HEK293 (cell line): ENCODE results near the gene TCF3.

Experiments
- SALL2 ChIP-seq: fragments of 450-650 bp; formaldehyde crosslinking; IDR thresholded peaks from 2 replicates; pipeline ENCODE4 v1.5.0; 2017; ENCODE audit warnings: missing biosample characterization, mild to moderate bottlenecking, missing genetic modification characterization, borderline replicate concordance
- TRIM28 ChIP-seq: IDR thresholded peaks from 2 replicates; pipeline ENCODE4 v1.6.1; 2011; ENCODE audit warnings: low read length, control low read depth, borderline replicate concordance
- ZBTB7A ChIP-seq: fragments of 450-650 bp; formaldehyde crosslinking; IDR thresholded peaks from 2 replicates; pipeline ENCODE4 v1.5.1; 2016; ENCODE audit warnings: low read depth, missing biosample characterization, missing genetic modification characterization
- ZFP37 ChIP-seq: fragments of 450-650 bp; formaldehyde crosslinking; IDR thresholded peaks from 2 replicates; pipeline ENCODE4 v1.5.1; 2016; ENCODE audit warnings: missing biosample characterization, missing genetic modification characterization
- ZNF121 ChIP-seq: fragments of 450-650 bp; formaldehyde crosslinking; IDR thresholded peaks from 2 replicates; pipeline ENCODE4 v1.5.1; 2016; ENCODE audit warnings: missing biosample characterization, missing genetic modification characterization
- ZNF239 ChIP-seq: fragments of 450-650 bp; formaldehyde crosslinking; IDR thresholded peaks from 2 replicates; pipeline ENCODE4 v1.5.1; 2016; ENCODE audit warnings: missing biosample characterization, missing genetic modification characterization
- ZNF560 ChIP-seq: fragments of 450-650 bp; formaldehyde crosslinking; IDR thresholded peaks from 2 replicates; pipeline ENCODE4 v1.5.1; 2017; ENCODE audit warnings: missing biosample characterization, missing genetic modification characterization, borderline replicate concordance
- ZNF596 ChIP-seq: fragments of 450-650 bp; IDR thresholded peaks from 2 replicates; pipeline ENCODE4 v1.5.0; 2018; ENCODE audit warnings: missing biosample characterization, mild to moderate bottlenecking, missing genetic modification characterization, moderate library complexity
- ZNF600 ChIP-seq: fragments of 450-650 bp; formaldehyde crosslinking; IDR thresholded peaks from 2 replicates; pipeline ENCODE4 v1.5.1; 2016; ENCODE audit warnings: missing biosample characterization, missing genetic modification characterization
- ZNF670 ChIP-seq: fragments of 450-650 bp; formaldehyde crosslinking; IDR thresholded peaks from 2 replicates; pipeline ENCODE4 v1.5.1; 2016; ENCODE audit warnings: missing biosample characterization, missing genetic modification characterization, low read depth
- TF ChIP-seq, protein P1 (sequence below): fragments of 450-650 bp; formaldehyde crosslinking; IDR thresholded peaks from 2 replicates; pipeline ENCODE4 v1.5.1; 2016; ENCODE audit warnings: missing biosample characterization, missing genetic modification characterization
- TF ChIP-seq, protein P2 (sequence below): fragments of 450-650 bp; formaldehyde crosslinking; IDR thresholded peaks from 2 replicates; pipeline ENCODE4 v1.5.1; 2016; ENCODE audit warnings: missing biosample characterization, missing genetic modification characterization, low read depth
- TF ChIP-seq, protein P3 (sequence below): fragments of 450-650 bp; IDR thresholded peaks from 2 replicates; pipeline ENCODE4 v1.5.1; 2018; ENCODE audit warnings: missing biosample characterization, missing genetic modification characterization
- TF ChIP-seq, protein P4 (sequence below): fragments of 450-650 bp; formaldehyde crosslinking; IDR thresholded peaks from 2 replicates; pipeline ENCODE4 v1.5.1; 2017; ENCODE audit warnings: missing biosample characterization, mild to moderate bottlenecking, missing genetic modification characterization, moderate library complexity

DNA sequence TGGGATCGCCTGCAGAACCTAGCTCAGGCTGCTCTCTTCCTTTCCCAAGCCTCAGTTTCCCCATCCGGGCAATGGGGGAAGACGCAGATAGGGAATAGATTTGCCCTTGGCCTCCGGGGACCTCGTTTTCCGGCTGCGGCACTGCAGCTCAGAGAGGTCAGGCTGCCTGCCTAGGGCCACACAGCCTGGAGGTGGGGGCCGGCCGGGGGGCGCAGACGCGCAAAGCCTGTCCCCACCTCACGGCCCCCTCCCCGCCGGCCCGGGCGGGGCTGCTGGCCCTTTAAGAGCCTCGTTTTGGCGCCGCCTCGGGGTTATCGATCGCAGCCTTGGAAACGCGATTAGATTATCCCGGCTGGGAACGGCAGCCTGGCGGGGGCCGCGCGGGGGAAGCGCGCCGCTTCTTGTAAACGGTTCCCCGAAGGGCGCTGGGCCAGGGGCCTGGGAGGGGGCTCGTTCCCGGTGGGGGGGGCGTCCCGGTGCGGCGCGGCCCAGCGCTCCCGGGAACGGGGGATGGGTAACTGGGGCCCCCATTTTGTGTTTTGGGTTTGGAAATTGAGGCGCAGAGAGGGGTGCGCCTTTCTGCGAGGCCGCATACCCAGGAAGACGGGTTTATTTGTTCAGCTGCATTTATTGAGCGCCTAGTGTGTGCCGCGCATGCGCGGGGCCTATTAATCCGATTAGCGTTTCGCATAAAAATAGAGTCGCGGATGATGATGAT, 23.4 kb upstream of the TCF3 start:
- TF ChIP-seq ZNF596 (tag by site-specific recombination): no peak
- TF ChIP-seq, protein P1, sequence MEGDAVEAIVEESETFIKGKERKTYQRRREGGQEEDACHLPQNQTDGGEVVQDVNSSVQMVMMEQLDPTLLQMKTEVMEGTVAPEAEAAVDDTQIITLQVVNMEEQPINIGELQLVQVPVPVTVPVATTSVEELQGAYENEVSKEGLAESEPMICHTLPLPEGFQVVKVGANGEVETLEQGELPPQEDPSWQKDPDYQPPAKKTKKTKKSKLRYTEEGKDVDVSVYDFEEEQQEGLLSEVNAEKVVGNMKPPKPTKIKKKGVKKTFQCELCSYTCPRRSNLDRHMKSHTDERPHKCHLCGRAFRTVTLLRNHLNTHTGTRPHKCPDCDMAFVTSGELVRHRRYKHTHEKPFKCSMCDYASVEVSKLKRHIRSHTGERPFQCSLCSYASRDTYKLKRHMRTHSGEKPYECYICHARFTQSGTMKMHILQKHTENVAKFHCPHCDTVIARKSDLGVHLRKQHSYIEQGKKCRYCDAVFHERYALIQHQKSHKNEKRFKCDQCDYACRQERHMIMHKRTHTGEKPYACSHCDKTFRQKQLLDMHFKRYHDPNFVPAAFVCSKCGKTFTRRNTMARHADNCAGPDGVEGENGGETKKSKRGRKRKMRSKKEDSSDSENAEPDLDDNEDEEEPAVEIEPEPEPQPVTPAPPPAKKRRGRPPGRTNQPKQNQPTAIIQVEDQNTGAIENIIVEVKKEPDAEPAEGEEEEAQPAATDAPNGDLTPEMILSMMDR: no peak
- no peak for TF ChIP-seq TRIM28
- TF ChIP-seq, protein P2, sequence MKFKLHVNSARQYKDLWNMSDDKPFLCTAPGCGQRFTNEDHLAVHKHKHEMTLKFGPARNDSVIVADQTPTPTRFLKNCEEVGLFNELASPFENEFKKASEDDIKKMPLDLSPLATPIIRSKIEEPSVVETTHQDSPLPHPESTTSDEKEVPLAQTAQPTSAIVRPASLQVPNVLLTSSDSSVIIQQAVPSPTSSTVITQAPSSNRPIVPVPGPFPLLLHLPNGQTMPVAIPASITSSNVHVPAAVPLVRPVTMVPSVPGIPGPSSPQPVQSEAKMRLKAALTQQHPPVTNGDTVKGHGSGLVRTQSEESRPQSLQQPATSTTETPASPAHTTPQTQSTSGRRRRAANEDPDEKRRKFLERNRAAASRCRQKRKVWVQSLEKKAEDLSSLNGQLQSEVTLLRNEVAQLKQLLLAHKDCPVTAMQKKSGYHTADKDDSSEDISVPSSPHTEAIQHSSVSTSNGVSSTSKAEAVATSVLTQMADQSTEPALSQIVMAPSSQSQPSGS (tag by site-specific recombination): no peak
- TF ChIP-seq SALL2 (tag by site-specific recombination): no peak
- TF ChIP-seq, protein P3, sequence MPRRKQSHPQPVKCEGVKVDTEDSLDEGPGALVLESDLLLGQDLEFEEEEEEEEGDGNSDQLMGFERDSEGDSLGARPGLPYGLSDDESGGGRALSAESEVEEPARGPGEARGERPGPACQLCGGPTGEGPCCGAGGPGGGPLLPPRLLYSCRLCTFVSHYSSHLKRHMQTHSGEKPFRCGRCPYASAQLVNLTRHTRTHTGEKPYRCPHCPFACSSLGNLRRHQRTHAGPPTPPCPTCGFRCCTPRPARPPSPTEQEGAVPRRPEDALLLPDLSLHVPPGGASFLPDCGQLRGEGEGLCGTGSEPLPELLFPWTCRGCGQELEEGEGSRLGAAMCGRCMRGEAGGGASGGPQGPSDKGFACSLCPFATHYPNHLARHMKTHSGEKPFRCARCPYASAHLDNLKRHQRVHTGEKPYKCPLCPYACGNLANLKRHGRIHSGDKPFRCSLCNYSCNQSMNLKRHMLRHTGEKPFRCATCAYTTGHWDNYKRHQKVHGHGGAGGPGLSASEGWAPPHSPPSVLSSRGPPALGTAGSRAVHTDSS (tag by site-specific recombination): no peak
- no peak for TF ChIP-seq ZNF239 (tag by site-specific recombination)
- TF ChIP-seq, protein P4, sequence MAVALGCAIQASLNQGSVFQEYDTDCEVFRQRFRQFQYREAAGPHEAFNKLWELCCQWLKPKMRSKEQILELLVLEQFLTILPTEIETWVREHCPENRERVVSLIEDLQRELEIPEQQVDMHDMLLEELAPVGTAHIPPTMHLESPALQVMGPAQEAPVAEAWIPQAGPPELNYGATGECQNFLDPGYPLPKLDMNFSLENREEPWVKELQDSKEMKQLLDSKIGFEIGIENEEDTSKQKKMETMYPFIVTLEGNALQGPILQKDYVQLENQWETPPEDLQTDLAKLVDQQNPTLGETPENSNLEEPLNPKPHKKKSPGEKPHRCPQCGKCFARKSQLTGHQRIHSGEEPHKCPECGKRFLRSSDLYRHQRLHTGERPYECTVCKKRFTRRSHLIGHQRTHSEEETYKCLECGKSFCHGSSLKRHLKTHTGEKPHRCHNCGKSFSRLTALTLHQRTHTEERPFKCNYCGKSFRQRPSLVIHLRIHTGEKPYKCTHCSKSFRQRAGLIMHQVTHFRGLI (tag by site-specific recombination): no peak
- TF ChIP-seq ZBTB7A: no peak
- no peak for TF ChIP-seq ZNF560 (tag by site-specific recombination)
- no peak for TF ChIP-seq ZNF670 (tag by site-specific recombination)
- no peak for TF ChIP-seq ZFP37
- TF ChIP-seq ZNF121 (tag by site-specific recombination): no peak
- TF ChIP-seq ZNF600 (tag by site-specific recombination): no peak
